Activated naive CD4-positive, alpha-beta T cell treated with anti-CD3 and anti-CD28 coated beads, Interleukin-2, amount 50 U/mL, for 24 hours (primary cell): ENCODE results near the gene MCM9.
"Not testable (repeated sequence)": the region's sequence is repeated elsewhere in the genome, so short reads cannot be mapped to it uniquely, and the experiment has no call there.

ENCODE experiments used
- H3K27ac Mint-ChIP-seq: one replicate; pipeline ENCODE4 v1.8.0; 2021; ENCODE audit warnings: mild to moderate bottlenecking, mixed read lengths
- H3K27me3 Mint-ChIP-seq: one replicate; pipeline ENCODE4 v1.8.0; 2021; ENCODE audit warnings: mixed read lengths
- H3K36me3 Mint-ChIP-seq: one replicate; pipeline ENCODE4 v1.8.0; 2021; ENCODE audit warnings: mixed read lengths
- H3K4me1 Mint-ChIP-seq: one replicate; pipeline ENCODE4 v1.8.0; 2021; ENCODE audit warnings: mixed read lengths
- H3K4me3 Mint-ChIP-seq: one replicate; pipeline ENCODE4 v1.8.0; 2021; ENCODE audit warnings: mild to moderate bottlenecking, mixed read lengths
- H3K9me3 Mint-ChIP-seq: one replicate; pipeline ENCODE4 v1.8.0; 2021; ENCODE audit warnings: mixed read lengths

MCM9 gene

DNA sequence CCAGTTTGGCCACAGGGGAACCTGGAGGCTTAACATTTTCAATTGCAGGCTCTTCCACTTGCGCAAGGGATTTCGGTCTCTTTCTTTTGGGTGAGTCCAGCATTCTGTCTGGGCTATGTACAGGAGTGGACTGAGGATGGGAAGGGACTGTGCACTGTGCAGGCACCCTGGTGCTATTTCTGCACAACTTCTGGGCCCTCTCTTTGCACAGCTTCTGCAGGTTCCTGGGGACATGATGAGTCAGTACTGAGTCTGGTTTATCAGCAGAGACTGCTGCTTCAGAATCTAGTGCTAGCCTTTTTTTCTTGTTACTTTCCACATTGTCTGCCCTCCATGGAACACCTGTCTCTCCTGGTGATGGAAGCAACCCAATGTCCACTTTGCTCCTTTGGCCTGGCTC, 119.5 kb downstream of the MCM9 start:
- no peaks in the 10 kb centered on the region for H3K27me3 Mint-ChIP-seq
- H3K36me3 Mint-ChIP-seq, result peaks cover 11% of the 10 kb centered on the region
- peaks cover 4% of the 10 kb centered on the region for H3K9me3 Mint-ChIP-seq
- H3K27ac Mint-ChIP-seq, result peak overlapping the region; percentile 56
- no peak overlapping the region for H3K4me3 Mint-ChIP-seq
- H3K4me1 Mint-ChIP-seq, result peaks cover 37% of the 10 kb centered on the region

- Mint-ChIP-seq H3K36me3 (peaks cover 4% of the 10 kb centered on the region), H3K27me3 (no peaks in the 10 kb centered on the region), H3K27ac (peak overlapping the region; percentile 80), H3K4me1 (peaks cover 54% of the 10 kb centered on the region), H3K4me3 (no peak overlapping the region), H3K9me3 (no peaks in the 10 kb centered on the region)
Observed at GRCh38 chr6:118813775-118814174, 121.2 kb downstream of the MCM9 start.

GRCh38 chr6:118812970-118813369, 122.0 kb downstream of the MCM9 start:
- H3K27ac Mint-ChIP-seq, result peak overlapping the region; percentile 42
- H3K4me3 Mint-ChIP-seq, result no peak overlapping the region
- no peaks in the 10 kb centered on the region for H3K27me3 Mint-ChIP-seq

GRCh38 chr6:118810420-118811027, 124.4 kb downstream of the MCM9 start:
- Mint-ChIP-seq H3K4me1 (peaks cover 65% of the 10 kb centered on the region), H3K27ac (peak overlapping the region; percentile 90), H3K36me3 (peaks cover 2% of the 10 kb centered on the region), H3K9me3 (no peaks in the 10 kb centered on the region), H3K4me3 (peak overlapping the region; percentile 56), H3K27me3 (no peaks in the 10 kb centered on the region)

More at GRCh38 chr6:118812970-118813369, 122.0 kb downstream of the MCM9 start:
- Mint-ChIP-seq H3K9me3 (no peaks in the 10 kb centered on the region), H3K4me1 (peaks cover 62% of the 10 kb centered on the region), H3K36me3 (peaks cover 2% of the 10 kb centered on the region)

DNA sequence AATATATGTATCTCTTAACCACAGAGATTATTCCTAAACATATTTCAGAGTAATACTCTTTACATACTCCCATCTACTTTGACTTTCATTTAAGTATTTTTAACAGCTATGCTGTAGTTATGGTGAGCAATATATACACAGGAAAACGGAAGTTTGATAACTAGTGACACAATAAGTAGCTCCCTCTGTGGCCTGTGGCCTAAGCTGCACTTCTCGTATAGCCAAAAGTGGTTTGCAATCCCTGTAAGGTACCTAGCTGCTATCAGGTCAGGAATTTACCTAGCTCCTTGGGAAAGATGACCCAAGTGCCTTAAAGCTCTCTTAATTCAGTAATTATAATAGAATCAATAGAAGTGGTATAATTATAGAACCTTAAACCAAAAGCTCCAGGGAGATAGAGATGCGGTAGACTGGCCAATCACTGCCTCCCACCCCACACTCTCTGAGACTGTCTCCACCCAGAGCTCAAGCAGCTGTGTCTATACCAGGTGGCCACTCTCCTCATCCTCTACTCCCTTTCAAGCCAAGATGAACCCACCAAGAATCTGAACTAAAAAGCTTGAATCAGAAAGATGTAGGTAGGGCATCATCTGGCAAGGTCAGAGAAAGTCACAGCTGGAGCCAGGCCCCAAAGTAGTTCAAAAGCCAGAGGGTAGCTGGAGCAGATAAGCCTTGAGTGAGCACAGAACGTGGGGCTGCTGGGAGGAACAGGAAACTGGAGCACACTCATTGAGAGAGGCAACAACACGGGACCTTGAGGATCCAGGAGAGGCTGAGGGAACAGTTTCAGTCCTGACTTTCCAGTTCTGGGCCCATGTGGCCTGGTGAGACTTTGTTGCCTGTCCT, 125.9 kb downstream of the MCM9 start:
- Mint-ChIP-seq H3K4me3 (peak overlapping the region; percentile 19), H3K4me1 (peaks cover 57% of the 10 kb centered on the region), H3K9me3 (no peaks in the 10 kb centered on the region), H3K27me3 (no peaks in the 10 kb centered on the region), H3K36me3 (peaks cover 2% of the 10 kb centered on the region), H3K27ac (peak overlapping the region; percentile 83)

DNA sequence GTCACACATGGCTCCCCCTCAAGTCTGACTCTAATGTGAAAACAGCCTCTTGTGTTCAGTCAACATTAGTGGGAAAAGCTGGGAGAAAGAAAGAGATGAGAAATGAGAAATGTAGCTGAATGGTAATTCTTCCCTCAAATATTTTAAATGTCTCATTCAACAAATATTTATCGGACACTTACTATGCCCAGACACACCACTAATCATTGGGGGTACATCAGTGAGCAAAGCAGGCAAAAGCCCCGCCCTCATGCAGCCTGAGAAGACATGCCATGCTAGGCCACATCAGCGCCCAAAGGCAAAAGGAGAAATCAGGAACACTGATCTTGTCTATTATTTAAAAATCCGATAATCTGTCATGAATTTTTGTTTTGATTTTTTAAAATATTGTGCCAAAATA, 130.9 kb downstream of the MCM9 start:
- Mint-ChIP-seq H3K4me1 (peaks cover 35% of the 10 kb centered on the region), H3K36me3 (no peaks in the 10 kb centered on the region), H3K27me3 (no peaks in the 10 kb centered on the region), H3K9me3 (no peaks in the 10 kb centered on the region), H3K27ac (no peak overlapping the region), H3K4me3 (no peak overlapping the region)

- Mint-ChIP-seq H3K27me3 (no peaks in the 10 kb centered on the region), H3K4me1 (peaks cover 28% of the 10 kb centered on the region), H3K27ac (no peak overlapping the region), H3K9me3 (peaks cover 4% of the 10 kb centered on the region), H3K4me3 (no peak overlapping the region), H3K36me3 (peaks cover 5% of the 10 kb centered on the region)
Observed at GRCh38 chr6:118801257-118801656, 133.7 kb downstream of the MCM9 start.

DNA sequence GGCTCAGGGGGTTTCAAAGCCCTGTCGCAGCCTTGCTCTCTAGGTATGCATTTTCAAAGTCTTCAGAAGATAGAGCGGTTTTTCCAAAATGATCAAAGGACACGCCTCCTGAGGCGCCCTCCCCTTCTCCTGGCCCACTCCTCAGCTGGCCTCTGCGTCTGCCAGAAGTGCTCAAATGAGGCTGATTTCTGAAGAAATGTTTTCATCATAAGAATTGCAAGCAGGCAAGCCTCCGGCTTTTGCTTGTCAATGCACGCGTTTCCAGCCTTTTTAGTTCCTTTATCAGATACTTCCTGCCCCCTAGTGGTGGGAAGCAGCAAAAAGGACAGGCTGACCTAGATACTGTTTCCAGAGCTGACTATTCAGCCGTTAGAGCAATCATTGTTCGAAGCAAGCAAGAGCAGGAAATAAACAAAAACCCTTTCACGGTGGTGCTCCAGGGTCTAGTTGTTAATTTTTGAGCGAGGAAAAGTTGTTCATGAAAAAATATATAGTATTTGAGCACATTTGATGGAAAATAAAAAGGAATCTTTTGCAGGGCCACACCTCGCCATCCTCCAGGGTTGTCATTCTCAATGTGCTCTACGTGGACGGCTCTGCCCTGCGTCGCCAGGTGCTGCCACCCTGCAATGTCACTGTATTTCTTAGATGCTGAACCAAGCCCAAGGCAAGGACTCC, 134.4 kb downstream of the MCM9 start:
- Mint-ChIP-seq H3K4me3 (peak overlapping the region; percentile 44), H3K27ac (peak overlapping the region; percentile 9), H3K27me3 (no peaks in the 10 kb centered on the region), H3K36me3 (peaks cover 11% of the 10 kb centered on the region), H3K4me1 (peaks cover 35% of the 10 kb centered on the region), H3K9me3 (peaks cover 11% of the 10 kb centered on the region)

- no peak overlapping the region for H3K4me3 Mint-ChIP-seq
- H3K36me3 Mint-ChIP-seq, result peaks cover 15% of the 10 kb centered on the region
- H3K4me1 Mint-ChIP-seq, result peaks cover 41% of the 10 kb centered on the region
- peaks cover 11% of the 10 kb centered on the region for H3K9me3 Mint-ChIP-seq
- no peak overlapping the region for H3K27ac Mint-ChIP-seq
- H3K27me3 Mint-ChIP-seq, result no peaks in the 10 kb centered on the region
Observed at GRCh38 chr6:118799826-118800225, 135.1 kb downstream of the MCM9 start.

DNA sequence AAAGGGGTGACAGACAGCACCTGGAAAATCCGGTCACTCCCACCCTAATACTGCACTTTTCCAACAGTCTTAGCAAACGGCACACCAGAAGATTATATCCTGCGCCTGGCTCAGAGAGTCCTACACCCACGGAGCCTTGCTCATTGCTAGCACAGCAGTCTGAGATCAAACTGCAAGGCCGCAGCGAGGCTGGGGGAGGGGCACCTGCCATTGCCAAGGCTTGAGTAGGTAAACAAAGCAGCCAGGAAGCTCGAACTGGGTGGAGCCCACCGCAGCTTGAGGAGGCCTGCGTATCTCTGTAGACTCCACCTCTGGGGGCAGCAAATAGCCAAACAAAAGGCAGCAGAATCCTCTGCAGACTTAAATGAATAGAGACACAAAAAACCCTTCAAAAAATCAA, 138.4 kb downstream of the MCM9 start:
- peaks cover 17% of the 10 kb centered on the region for H3K36me3 Mint-ChIP-seq
- not testable (repeated sequence) for H3K27me3 Mint-ChIP-seq
- peak overlapping the region; percentile 94 for H3K27ac Mint-ChIP-seq
- peaks cover 51% of the 10 kb centered on the region for H3K4me1 Mint-ChIP-seq
- H3K4me3 Mint-ChIP-seq, result peak overlapping the region; percentile 81
- H3K9me3 Mint-ChIP-seq, result peaks cover 11% of the 10 kb centered on the region

DNA sequence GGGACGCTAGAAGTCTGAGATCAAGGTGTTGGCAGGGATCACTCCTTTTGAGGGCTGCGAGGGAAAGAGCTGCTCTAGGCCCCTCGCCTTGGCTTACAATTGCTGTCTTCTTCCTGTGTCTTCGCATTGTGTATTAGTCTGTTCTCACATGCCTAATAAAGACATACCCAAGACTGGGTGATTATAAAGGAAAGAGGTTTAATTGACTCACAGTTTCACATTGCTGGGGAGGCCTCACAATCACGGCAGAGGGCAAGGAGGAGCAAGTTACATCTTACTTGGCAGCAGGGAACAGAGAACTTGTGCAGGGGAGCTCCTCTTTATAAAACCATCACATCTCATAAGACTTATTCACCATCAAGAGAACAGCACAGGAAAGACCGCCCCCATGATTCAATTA, 143.5 kb downstream of the MCM9 start:
- H3K27ac Mint-ChIP-seq, result no peak overlapping the region
- H3K4me3 Mint-ChIP-seq, result no peak overlapping the region
- H3K27me3 Mint-ChIP-seq, result no peaks in the 10 kb centered on the region

GRCh38 chr6:118789954-118790353, 145.0 kb downstream of the MCM9 start:
- H3K36me3 Mint-ChIP-seq, result peaks cover 5% of the 10 kb centered on the region
- peak overlapping the region; percentile 17 for H3K27ac Mint-ChIP-seq
- no peak overlapping the region for H3K4me3 Mint-ChIP-seq
- H3K27me3 Mint-ChIP-seq, result no peaks in the 10 kb centered on the region
- no peaks in the 10 kb centered on the region for H3K9me3 Mint-ChIP-seq
- H3K4me1 Mint-ChIP-seq, result peaks cover 39% of the 10 kb centered on the region

More for the DNA sequence above, 143.5 kb downstream of the MCM9 start:
- Mint-ChIP-seq H3K9me3 (peaks cover 7% of the 10 kb centered on the region), H3K36me3 (peaks cover 16% of the 10 kb centered on the region), H3K4me1 (peaks cover 52% of the 10 kb centered on the region)

GRCh38 chr6:118789419-118789818, 145.5 kb downstream of the MCM9 start:
- Mint-ChIP-seq H3K36me3 (peaks cover 5% of the 10 kb centered on the region), H3K4me3 (no peak overlapping the region)

DNA sequence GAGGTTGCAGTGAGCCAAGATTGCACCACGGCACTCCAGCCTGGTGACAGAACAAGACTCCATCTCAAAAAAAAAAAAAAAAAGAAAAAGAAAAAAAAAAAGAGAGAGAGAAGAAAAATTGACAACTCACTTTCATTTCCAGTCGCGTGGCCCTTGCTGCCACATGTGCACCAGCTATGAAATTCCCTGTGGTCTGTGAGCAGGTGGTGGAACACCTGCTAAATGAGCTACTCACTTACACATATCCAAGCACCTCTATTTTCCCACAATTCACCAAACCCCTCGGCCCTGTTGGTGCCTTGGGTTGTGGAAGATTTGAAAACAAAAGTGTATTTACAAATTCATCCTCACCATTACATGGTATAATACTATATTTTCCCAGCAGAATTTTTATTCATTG, 146.3 kb downstream of the MCM9 start:
- peak overlapping the region; percentile 23 for H3K27ac Mint-ChIP-seq
- H3K4me3 Mint-ChIP-seq, result no peak overlapping the region
- H3K4me1 Mint-ChIP-seq, result peaks cover 31% of the 10 kb centered on the region
- no peaks in the 10 kb centered on the region for H3K27me3 Mint-ChIP-seq
- H3K36me3 Mint-ChIP-seq, result peaks cover 5% of the 10 kb centered on the region
- H3K9me3 Mint-ChIP-seq, result no peaks in the 10 kb centered on the region

More at GRCh38 chr6:118789419-118789818, 145.5 kb downstream of the MCM9 start:
- Mint-ChIP-seq H3K9me3 (no peaks in the 10 kb centered on the region), H3K27ac (no peak overlapping the region), H3K4me1 (peaks cover 35% of the 10 kb centered on the region), H3K27me3 (no peaks in the 10 kb centered on the region)

- Mint-ChIP-seq H3K27ac (peak overlapping the region; percentile 23), H3K36me3 (peaks cover 5% of the 10 kb centered on the region), H3K4me3 (no peak overlapping the region), H3K4me1 (peaks cover 31% of the 10 kb centered on the region), H3K9me3 (no peaks in the 10 kb centered on the region), H3K27me3 (no peaks in the 10 kb centered on the region)
Observed at GRCh38 chr6:118787724-118788423, 147.1 kb downstream of the MCM9 start.
